ENCODE measurements around the gene C19orf47. TPM values are rescaled to one million over a fixed set of nuclear protein-coding genes. Genes with fewer than 3 reads are reported as not detected.
A peak's percentile ranks its signal among the peaks of the same experiment; 100 is the strongest.

The C19orf47 gene
- total and polyA plus RNA-seq, 8 donors: 10.4 to 21.7 (median 14.5) TPM

DNA sequence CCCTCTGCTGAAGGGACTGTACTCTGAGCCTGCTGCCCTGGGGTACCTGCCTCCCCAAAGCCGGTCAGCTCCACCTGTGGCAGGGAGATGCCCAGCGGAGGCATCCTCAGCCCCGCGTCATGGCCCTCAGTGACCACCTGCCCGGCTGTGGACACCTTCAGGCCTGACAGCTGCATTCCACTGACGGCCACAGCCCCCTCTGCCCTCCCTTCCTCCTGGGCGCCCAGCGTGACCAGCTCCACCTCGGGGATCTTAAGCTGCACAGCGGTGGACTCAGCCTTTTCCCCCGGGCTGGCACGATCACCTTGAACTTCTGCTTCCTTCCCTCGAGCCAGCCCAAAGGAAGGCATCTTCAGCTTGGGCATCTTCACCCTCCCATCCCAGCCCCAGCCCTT, 46.6 kb upstream of the C19orf47 start:
- Histone ChIP-seq H3K4me3 (no peak overlapping the region), H3K27me3 (no peaks in the 10 kb centered on the region), H3K36me3 (peaks cover 0 to 21% of the 10 kb centered on the region in 2 donors), H3K9me3 (no peaks in the 10 kb centered on the region), H3K4me1 (peaks cover 0 to 19% of the 10 kb centered on the region in 2 donors), H3K27ac (no peak overlapping the region)
- intact Hi-C loops (cut with DNase I): no loop called here
- DNase-seq (no peak), ATAC-seq (no peak)
- TF ChIP-seq, protein P1, sequence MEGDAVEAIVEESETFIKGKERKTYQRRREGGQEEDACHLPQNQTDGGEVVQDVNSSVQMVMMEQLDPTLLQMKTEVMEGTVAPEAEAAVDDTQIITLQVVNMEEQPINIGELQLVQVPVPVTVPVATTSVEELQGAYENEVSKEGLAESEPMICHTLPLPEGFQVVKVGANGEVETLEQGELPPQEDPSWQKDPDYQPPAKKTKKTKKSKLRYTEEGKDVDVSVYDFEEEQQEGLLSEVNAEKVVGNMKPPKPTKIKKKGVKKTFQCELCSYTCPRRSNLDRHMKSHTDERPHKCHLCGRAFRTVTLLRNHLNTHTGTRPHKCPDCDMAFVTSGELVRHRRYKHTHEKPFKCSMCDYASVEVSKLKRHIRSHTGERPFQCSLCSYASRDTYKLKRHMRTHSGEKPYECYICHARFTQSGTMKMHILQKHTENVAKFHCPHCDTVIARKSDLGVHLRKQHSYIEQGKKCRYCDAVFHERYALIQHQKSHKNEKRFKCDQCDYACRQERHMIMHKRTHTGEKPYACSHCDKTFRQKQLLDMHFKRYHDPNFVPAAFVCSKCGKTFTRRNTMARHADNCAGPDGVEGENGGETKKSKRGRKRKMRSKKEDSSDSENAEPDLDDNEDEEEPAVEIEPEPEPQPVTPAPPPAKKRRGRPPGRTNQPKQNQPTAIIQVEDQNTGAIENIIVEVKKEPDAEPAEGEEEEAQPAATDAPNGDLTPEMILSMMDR (IDR thresholded peaks at IDR 0.05): no peak

DNA sequence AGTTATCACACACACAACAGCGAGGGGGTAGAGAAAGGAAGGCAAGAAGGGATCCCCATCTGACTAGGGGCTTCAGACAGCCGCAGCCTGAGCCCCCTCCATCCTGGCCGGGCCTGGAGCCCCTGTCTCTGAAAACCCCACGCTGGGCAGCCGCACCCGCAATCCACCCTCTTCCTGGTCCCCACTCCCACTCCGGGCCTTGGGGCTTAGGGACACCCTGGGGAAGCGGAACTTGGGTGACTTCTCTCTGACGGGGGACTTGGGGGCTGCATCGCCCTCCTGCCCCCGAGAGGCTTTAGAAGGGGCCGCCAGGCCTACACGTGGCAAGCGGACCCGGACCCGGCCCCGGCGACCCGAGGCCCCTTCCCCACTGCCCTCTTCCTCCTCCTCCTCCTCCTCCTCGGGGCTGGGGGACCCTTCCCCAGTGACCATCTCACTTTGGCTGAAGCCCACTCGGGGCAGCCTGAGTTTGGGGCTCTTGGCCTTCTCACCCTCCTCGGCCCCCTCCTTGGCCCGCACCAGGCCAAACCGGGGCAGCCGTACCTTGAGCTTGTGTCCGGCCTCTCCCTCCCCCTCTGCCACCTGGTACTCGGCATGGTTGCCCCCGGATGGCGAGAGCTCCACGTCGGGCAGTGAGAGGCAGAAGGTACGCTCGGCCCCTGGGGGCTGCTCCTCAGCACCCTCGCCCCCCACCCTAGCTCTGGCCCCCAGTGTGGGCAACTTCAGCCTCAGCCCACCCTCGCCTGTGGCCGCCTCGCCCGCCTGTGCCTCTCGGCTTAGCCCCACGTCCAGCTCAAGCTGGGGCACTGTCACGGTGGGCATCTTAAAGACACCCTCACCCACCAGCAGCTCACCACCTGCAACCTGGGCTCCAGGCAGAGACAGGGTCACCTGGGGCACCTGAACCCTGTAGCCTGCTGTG, 46.0 kb upstream of the C19orf47 start:
- no peak overlapping the region for H3K27ac ChIP-seq
- ATAC-seq: no peak
- intact Hi-C loops (cut with DNase I): no loop called here
- H3K9me3 ChIP-seq: no peaks in the 10 kb centered on the region
- H3K4me3 ChIP-seq: no peak overlapping the region
- TF ChIP-seq, protein P1 (IDR thresholded peaks at IDR 0.05): no peak
- peaks cover 0 to 21% of the 10 kb centered on the region in 2 donors for H3K36me3 ChIP-seq
- no peaks in the 10 kb centered on the region for H3K27me3 ChIP-seq
- no peak for DNase-seq
- H3K4me1 ChIP-seq: peaks cover 0 to 19% of the 10 kb centered on the region in 2 donors

DNA sequence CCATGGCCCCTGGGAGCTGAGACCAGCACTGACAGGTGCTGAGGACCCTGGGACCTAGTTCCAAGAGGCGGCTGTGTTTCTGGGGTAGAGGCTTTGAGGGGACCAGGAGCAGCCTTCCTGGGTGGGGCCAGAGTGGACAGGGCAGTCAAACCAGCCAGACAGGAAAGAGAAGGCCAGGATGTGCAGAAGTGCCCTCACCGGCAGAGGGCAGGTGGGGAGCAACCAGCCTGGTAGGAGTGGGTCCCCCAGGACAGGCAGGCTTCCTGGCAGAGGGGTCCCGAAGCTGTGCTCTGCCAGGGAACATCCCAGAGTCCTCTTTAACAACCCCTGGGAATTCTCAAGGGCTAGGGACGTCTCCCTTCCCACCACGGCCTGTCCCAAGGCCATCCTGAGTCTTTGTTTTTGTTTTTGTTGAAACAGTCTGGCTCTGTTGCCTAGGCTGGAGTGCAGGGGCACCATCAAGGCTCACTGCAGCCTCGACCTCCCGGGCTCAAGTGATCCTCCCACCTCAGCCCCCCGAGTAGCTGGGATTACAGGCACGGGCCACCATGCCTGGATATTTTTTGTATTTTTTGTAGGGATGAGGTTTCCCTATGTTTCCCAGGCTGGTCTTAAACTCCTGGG, 44.8 kb upstream of the C19orf47 start:
- H3K27ac ChIP-seq: peak overlapping the region in 1 of 2 donors; percentile 34

DNA sequence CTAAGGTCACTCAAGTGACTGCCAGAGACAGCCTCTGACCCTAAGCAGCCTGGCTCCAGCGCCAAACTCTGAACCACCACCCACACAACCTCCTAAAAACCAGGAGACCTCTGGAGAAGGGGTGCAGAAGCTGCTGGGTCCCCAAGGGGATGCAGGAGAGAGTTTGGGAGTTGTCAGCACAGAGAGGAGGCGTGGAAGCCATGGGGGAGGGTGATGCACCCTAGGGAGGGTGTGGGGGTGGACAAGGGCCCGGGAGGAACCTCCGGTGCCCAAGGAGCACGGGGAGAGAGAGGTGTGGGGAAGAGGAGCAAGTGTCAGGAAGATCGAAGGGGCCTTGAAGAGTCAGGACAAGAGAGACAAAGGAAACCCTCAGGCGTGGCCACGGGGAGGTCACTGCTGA, 43.9 kb upstream of the C19orf47 start:
- Histone ChIP-seq H3K4me1 (peaks cover 0 to 14% of the 10 kb centered on the region in 2 donors), H3K27ac (peak overlapping the region; percentile 34 to 58), H3K9me3 (no peaks in the 10 kb centered on the region), H3K4me3 (no peak overlapping the region), H3K27me3 (no peaks in the 10 kb centered on the region), H3K36me3 (peaks cover 0 to 6% of the 10 kb centered on the region in 2 donors)
- TF ChIP-seq, protein P1 (IDR thresholded peaks at IDR 0.05): no peak
- no peak for ATAC-seq
- intact Hi-C loops (cut with DNase I): no loop called here
- DNase-seq: no peak

More for the DNA sequence above, 44.8 kb upstream of the C19orf47 start:
- intact Hi-C loops (cut with DNase I): no loop called here
- no peak overlapping the region for H3K4me3 ChIP-seq
- TF ChIP-seq, protein P1 (IDR thresholded peaks at IDR 0.05): peak in 1 of 2 donors; percentile 28
- H3K4me1 ChIP-seq: peaks cover 0 to 14% of the 10 kb centered on the region in 2 donors
- ATAC-seq (peak; percentile 90), DNase-seq (peak in 2 of 4 donors; percentile 59 to 79)
- H3K36me3 ChIP-seq: peaks cover 0 to 15% of the 10 kb centered on the region in 2 donors
- no peaks in the 10 kb centered on the region for H3K9me3 ChIP-seq
- no peaks in the 10 kb centered on the region for H3K27me3 ChIP-seq
